ENCODE measurements around the gene PSMA5.

GRCh38 chr1:109367626-109368025, 58.6 kb downstream of the PSMA5 start:
- TF ChIP-seq POLR2A (IDR thresholded peaks at IDR 0.05; ENCODE audit: low read depth, low read length) (no peak), SPI1 (IDR thresholded peaks at IDR 0.05; ENCODE audit: low read depth, low read length) (no peak), POLR2AphosphoS5 (IDR thresholded peaks at IDR 0.05; ENCODE audit: low read depth, low read length) (no peak)

Data from GM12891 (cell line).